Osteocyte (in vitro differentiated cells): Measurements from ENCODE around the gene LCK. TPM values are rescaled to one million over a fixed set of nuclear protein-coding genes. Genes with fewer than 3 reads are reported as not detected.
"Not testable (repeated sequence)": the region's sequence is repeated elsewhere in the genome, so short reads cannot be mapped to it uniquely, and the experiment has no call there.

Experiments
- DNase-seq: peaks from one replicate; pipeline ENCODE4 v3.0.0; 2021; ENCODE audit warnings: mixed read lengths; ENCODE audit not compliant: unreplicated experiment; ENCODE audit errors: extremely low spot score
- H3K27ac Mint-ChIP-seq: one replicate; pipeline ENCODE4 v1.8.0; 2021; ENCODE audit warnings: mild to moderate bottlenecking, mixed read lengths; ENCODE audit not compliant: unreplicated experiment
- H3K27me3 Mint-ChIP-seq: one replicate; pipeline ENCODE4 v1.8.0; 2021; ENCODE audit warnings: mixed read lengths; ENCODE audit not compliant: unreplicated experiment
- H3K36me3 Mint-ChIP-seq: one replicate; pipeline ENCODE4 v1.8.0; 2021; ENCODE audit warnings: mixed read lengths; ENCODE audit not compliant: unreplicated experiment
- H3K4me1 Mint-ChIP-seq: one replicate; pipeline ENCODE4 v1.8.0; 2021; ENCODE audit warnings: mixed read lengths; ENCODE audit not compliant: unreplicated experiment
- H3K4me3 Mint-ChIP-seq: one replicate; pipeline ENCODE4 v1.8.0; 2021; ENCODE audit warnings: mild to moderate bottlenecking, moderate library complexity, mixed read lengths; ENCODE audit not compliant: unreplicated experiment
- H3K9me3 Mint-ChIP-seq: one replicate; pipeline ENCODE4 v1.8.0; 2021; ENCODE audit warnings: mixed read lengths; ENCODE audit not compliant: unreplicated experiment
- CTCF ChIP-seq: fragments of 200-600 bp; sonication (generic); IDR thresholded peaks from 2 replicates; pipeline ENCODE4 v1.5.0; 2021; ENCODE audit warnings: antibody characterized with exemption, mild to moderate bottlenecking, moderate library complexity
- total RNA-seq: library from RNA; stranded (reverse); gene quantifications from 2 replicates; pipeline ENCODE4 v1.2.1, GENCODE V29; 2021

The LCK gene
- total RNA-seq, 1 donor from 2014 or later, result not detected

GRCh38 chr1:32276032-32276782 is 25.1 kb downstream of the LCK start:
- peaks cover 5% of the 10 kb centered on the region for H3K4me1 Mint-ChIP-seq
- no peak for DNase-seq

GRCh38 chr1:32284777-32285176 is 33.7 kb downstream of the LCK start:
- H3K27ac Mint-ChIP-seq, DNase-seq, H3K9me3 Mint-ChIP-seq, H3K4me3 Mint-ChIP-seq, H3K27me3 Mint-ChIP-seq, H3K36me3 Mint-ChIP-seq, H3K4me1 Mint-ChIP-seq: not testable (repeated sequence)

More at GRCh38 chr1:32276032-32276782, 25.1 kb downstream of the LCK start:
- no peak for TF ChIP-seq CTCF
- no peaks in the 10 kb centered on the region for H3K9me3 Mint-ChIP-seq
- H3K36me3 Mint-ChIP-seq, result no peaks in the 10 kb centered on the region
- H3K27me3 Mint-ChIP-seq, result peaks cover 18% of the 10 kb centered on the region
- H3K27ac Mint-ChIP-seq, result no peak overlapping the region
- no peak overlapping the region for H3K4me3 Mint-ChIP-seq

GRCh38 chr1:32285658-32286057 is 34.6 kb downstream of the LCK start:
- Mint-ChIP-seq H3K4me1 (no peaks in the 10 kb centered on the region), H3K36me3 (no peaks in the 10 kb centered on the region), H3K4me3 (no peak overlapping the region), H3K9me3 (no peaks in the 10 kb centered on the region), H3K27me3 (no peaks in the 10 kb centered on the region), H3K27ac (no peak overlapping the region)
- no peak for TF ChIP-seq CTCF
- no peak for DNase-seq

GRCh38 chr1:32286763-32287162 is 35.7 kb downstream of the LCK start:
- Mint-ChIP-seq H3K36me3 (no peaks in the 10 kb centered on the region), H3K27ac (no peak overlapping the region), H3K4me1 (peaks cover 6% of the 10 kb centered on the region), H3K27me3 (no peaks in the 10 kb centered on the region), H3K4me3 (no peak overlapping the region), H3K9me3 (no peaks in the 10 kb centered on the region)
- DNase-seq, result no peak
- TF ChIP-seq CTCF, result no peak

- H3K27me3 Mint-ChIP-seq, result no peaks in the 10 kb centered on the region
- no peak for DNase-seq
- H3K4me1 Mint-ChIP-seq, result peaks cover 19% of the 10 kb centered on the region
- no peaks in the 10 kb centered on the region for H3K36me3 Mint-ChIP-seq
- no peak overlapping the region for H3K27ac Mint-ChIP-seq
- H3K4me3 Mint-ChIP-seq, result no peak overlapping the region
- no peak for TF ChIP-seq CTCF
- no peaks in the 10 kb centered on the region for H3K9me3 Mint-ChIP-seq
These were observed 38.2 kb downstream of the LCK start for GRCh38 chr1:32289256-32289655.
